ENCODE measurements around the gene ZNF23.
A peak's percentile ranks its signal among the peaks of the same experiment; 100 is the strongest.

The ZNF23 gene

DNA sequence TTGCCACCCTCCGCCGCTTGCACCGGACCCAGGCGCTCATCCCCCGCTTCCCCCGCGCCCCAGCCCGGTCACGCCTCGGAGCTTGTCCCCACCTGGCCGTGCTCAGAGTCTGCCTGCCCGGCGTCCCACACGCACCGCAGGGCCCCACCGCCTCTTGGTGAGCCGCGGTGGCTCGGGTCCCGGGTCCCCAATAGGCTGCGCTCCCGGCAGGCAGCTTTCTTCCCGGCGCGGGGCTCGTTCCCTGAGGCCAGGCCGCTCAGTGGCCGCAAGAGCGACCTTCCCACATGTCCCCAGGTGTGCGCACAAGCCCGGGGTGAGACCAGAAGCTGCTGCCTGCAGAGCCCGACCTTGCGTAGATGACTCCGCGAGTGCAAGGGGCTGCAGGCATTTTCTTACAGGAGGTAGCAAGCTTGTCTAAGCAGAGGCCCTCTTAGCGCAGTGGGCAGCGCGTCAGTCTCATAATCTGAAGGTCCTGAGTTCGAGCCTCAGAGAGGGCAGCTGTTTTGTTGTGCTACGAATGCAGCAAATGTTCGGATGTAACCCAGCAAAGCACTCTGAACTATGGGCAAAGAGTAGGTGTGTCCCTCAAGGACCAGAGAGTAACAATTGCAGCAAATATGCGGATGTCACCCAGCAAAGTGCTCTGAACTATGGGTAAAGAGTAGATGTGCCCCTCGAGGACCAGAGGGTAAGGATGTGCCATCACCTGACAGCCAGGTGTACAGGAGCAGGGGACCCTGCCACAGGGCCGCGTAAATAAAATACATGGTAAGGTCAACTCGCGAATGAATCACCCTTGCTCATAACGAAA is 35.8 kb downstream of the ZNF23 start:
- ATAC-seq = peak; percentile 55 to 72

DNA sequence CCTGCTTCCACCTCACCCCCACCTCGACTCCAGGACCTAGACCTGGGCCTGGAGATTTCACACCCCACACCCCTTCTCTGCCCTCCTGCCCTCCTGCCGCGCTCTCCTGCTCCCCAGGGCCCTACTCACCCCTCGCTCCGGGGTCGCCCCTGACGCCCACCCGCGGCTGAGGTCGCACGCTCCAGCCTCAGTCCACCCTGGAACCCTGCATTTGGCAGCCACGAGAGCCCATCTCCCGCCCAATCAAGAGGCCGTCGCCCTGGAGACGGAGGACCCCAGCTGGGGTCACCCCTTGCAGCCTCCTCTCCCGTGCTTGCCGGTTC is 36.3 kb downstream of the ZNF23 start:
- no peak for ATAC-seq

DNA sequence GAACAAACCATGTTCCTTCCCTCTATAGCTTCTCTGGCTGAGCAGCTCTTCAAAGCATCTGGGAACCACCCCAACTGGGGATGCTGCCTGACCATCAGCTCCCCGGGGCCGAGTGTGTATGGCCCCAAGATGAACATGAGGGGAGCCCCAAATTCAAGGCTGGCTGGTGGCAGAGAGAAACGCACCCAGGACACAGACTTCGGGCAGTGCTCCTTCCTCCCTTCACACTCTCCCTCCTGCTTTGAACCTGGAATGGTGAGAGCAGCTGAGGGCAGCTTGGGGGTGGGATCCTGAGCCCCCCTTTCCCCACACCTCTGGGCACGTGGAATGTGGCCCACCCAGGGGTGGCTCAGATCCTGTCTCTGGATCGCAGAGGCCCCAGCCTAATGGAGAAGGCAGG is 37.4 kb downstream of the ZNF23 start:
- no peak for ATAC-seq

DNA sequence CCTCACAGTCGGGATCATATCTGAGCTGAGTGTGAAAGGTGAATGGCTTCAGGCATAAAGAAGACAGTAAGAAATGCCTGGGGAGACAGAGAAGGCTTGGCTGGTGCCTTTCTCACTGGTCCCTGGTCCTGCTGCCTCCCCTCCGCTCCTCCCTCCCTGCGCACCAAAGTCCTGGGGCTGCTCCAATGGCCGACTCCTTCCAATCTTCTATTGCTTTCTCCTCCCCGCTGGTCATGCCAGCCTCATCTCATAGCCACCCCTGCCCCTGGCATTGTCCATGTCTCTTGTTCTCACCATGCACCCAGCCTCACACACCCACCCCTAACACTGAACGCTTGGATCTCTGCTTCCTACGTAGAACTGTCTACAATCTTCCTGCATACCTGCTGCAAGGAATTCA is 38.2 kb downstream of the ZNF23 start:
- no peak for ATAC-seq

DNA sequence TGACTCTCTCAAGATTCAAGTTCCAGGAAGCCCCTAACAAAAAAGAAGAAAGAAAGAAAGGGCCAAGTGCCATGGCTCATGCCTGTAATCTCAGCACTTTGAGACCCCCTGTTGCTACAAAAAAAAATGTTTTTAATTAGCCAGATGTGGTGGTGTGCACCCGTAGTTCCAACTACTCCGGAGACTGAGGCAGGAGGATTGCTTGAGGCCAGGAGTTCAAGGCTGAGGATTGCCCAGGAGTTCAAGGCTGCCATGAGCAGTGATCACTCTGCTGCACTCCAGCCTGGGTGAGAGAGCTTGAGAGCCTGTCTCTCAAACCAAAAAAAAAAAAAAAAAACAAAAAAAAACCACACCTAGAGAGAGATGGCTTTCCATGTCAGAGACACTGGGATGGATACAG is 39.0 kb downstream of the ZNF23 start:
- no peak for ATAC-seq

DNA sequence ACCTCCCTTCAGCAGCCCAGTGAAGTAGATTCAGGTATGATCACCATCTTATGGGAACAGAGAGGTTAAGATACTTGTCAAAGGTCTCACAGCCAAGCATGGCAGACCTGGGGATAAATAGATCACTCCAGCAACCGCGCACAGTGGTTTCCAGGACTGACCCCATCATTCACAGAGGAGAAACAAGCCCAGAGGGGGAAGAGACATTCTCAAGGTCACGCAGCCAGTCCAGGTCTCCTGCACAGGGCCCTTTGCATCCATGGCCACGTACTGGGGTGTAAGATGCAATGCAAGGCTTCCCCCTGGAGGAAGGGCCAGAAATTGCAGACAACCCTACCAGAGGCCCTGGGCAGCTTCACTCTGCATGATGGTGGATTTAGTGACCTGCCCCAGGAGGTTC is 40.1 kb downstream of the ZNF23 start:
- ATAC-seq = no peak

DNA sequence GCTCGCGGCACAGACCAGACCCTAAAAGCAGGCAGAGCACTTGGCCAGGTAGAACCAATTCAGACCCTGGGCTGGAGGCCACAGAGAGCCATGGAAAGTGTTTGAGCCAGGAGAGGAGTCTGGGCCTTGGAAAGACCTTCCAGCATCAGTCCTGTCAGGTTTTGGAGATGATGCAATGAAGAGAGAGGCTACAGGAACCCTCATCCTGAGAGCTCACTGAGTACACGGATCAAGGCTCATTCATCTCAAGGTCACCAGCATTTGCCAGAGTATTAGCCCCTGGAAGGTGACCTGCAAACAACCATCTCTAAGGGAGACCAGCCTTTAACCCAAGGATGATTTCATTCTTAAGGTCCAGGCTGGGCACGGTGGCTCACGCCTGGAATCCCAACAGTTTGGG is 48.0 kb downstream of the ZNF23 start:
- no peak for ATAC-seq

DNA sequence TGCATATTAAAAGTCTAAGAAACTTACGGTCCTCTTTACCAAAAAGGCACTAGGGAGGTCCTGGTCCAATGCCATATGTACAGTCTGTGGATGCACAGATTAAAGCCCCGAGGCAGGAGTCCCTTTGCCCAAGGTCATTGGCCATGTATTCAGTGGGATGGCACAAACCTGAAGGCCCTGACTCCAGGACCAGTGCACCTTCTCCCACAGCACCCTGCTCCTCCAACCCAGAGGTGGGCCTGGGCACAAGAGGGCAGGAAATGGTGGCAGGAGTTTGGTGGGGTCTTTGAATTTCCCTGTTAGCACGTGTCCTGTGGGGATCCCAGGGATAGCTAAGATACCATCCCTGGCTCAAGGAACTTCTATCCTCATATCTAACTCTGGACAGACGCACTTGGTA is 48.7 kb downstream of the ZNF23 start:
- no peak for ATAC-seq

DNA sequence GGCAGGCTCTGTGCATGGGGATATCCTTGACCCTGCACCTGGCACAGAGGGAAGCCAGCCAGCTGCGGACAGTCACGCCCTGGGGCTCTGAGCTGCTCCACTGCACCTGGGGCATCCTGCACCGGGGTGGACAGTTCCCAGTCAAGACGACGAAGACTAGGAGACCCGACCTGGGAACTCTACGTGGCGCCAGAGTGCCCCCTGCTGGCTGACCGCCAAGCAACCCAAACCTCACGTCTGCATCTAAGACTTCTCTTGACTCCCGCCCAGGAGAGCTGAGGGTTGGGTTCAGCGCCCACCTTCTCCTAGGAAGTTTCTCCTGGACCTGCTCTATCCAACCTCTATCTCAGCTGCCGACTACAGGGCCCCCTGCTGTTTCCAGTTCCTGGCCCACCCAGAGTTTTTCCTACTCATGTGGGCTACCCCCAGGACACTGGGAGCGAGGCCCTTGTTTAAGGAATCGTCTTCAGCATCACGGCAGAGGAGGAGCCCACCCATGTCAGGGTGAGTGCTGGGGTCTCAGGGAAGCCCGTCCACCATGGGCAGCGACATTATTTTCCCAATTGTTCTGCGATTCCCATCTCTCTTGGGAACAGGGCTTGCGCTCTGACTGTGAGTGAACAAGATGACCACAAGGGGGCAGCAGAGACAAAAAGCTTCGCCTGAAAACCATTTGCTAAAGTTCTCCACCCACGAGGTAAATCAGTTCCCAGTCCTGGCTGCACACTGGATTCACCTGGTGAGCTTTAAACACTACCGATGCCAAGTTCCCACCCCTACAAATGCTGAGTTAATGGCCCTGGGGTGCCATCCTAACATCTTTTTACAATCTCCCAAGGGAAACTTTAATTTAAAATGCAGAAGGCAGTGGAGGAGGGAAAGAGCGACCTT is 49.5 kb downstream of the ZNF23 start:
- ATAC-seq = peak; percentile 41 to 53

DNA sequence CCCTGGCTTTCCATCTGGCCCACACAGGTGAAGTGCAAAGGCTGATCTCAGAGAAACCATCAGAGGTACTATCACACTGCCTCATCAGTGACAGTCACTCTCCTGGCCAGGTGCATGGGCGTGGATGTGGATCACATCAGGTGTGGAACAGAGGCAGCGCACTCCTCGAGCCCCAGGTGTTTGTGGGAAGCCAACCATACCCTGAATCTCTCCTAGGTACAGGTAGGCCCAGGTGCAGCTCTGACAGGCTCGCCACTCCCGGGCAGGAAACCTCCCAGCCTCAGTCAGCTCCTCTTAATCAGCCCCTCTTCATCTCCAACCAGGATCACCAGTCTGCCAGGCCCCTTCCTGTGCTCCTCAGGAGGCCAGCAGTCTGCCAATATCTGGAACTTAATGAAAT is 51.9 kb downstream of the ZNF23 start:
- no peak for ATAC-seq

DNA sequence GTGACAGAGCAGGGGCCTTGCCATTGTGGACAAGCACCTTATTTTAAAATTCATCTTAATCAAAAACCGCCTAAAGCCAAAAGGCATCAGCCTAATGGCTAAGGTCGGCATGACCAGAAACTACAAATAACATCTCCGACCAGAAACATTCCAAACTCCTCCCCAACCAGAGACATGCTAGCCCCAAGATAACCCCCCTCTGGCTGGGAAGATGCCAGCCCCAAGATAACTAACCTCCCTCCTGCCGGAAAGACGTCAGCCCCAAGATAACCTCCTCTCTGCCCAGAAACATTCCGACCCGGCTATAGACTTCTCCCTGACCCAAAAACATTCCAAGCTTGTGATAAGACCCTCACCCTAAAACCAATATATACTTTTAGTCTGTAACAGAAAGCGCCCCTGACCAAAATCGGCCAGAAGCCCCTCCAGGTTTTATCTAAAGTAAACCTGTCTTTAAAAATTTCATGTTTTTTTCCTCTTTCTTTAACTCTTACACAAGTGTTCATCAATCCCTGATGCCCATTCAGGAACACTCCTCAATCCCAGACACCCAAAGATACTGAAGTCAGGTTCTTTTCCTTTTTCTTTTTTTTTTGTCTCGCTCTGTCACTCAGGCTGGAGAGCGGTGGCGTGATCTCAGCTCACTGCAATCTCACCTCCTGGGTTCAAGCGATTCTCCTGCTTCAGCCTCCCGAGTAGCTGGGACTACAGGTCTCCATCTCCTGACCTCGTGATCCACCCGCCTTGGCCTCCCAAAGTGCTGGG is 52.9 kb downstream of the ZNF23 start:
- no peak for ATAC-seq

DNA sequence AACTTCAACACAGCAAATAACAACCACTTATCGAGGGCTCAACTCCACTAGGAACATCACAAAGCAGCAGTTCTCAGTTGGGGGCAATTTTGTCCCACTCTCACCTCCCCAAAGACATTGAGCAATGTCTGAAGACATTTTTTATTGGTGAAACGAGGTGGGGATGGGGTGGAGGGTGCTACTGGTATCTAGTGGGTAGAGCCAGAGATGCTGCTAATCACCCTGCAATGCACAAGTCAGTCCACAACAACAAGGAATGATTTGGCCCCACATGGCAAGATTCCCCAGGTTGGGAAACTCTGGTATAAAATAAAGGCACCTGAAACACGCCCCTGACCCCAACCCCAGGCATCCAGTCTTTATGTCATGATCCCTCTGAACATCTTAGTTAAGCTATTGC is 53.5 kb downstream of the ZNF23 start:
- no peak for ATAC-seq

DNA sequence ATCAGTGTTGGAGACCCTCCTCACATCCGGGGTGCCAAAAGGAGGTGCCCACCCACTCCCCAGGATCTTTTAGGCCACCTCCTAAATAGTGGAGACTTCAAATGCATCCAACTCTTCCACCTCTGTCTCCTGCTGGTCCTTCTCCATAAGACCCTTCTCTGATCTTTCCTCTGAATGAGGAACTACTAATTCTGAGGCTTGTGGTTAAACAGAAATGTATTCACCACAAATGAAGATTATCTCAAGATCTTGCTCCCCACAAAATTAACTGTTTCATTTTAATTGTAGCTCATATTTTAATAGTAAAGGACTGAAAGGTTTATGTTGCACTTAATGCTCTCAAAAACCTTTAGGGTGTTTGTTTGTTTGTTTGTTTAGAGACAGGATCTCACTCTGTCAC is 54.3 kb downstream of the ZNF23 start:
- ATAC-seq = no peak

DNA sequence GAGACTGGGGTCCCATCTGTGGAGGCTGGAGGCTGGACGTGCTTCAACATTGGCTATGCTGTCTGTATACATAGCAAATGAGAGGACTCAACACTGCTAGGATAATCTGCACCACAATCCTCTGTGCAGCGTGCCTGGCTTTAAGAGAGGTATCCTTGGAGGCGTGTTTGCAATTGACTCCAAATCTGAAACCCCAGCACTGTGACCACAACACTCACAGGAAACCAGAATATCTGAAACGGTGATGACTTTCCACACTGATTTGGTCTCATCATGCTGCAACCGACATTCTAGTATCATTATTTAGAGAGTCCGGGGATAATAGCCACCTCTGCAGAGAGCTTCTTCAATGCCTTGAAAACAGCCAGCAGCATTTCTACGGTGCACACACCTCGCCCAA is 55.3 kb downstream of the ZNF23 start:
- no peak for ATAC-seq

DNA sequence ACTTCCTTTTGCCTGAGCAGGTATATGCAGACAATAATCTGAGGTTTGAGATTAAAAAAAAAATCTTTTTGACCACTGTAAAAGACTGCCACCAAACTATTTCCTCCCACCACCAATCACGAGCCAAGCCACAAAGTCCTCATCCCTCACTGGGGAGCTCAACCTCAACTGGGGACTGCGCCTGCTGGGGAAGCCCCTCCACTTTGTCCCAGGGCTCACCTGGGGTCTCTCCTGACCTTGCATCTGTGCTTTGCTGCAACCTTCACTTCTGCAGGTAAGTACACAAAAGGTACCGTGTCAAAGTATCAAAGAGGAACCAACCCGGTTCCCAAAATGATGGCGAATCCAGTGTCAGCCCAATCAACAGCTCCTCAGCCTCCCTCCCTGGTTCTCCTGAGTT is 55.7 kb downstream of the ZNF23 start:
- ATAC-seq = no peak

DNA sequence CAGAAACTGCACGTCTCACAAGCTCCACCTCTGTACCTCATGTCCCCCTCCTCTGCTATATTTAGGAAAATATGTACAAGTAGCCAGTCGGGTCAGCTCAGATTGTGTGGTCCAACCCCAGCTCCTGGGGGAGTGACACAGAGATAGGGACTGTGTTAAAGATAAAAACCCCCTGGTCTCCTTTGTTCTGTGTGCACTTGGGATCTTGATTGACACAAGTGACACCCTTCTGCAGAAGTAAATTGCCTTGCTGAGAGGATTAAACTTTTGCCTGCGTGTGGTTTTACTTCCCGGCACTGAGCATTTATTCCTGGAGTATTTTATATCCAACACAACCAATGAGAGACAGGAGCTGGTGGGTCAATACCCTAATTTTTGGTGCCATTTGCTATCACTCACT is 57.7 kb downstream of the ZNF23 start:
- no peak for ATAC-seq

DNA sequence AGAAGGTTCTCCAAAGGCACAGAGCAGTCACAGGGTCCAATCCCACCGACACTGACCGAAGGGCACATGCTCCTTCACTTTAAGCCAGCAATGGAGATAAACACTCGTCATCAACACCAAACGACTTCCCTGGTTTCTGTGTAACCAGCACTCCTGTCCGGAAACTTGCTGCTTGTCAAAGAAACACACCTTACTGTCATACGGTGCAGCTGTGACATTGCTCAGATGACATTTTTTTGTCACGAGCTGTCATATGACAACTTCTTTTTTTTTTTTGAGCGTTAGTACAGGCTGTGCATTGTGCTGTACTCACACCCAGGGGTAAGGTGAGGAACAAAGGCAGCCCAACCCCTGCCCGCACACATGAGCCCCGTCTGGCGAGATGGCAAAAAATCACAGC is 59.4 kb downstream of the ZNF23 start:
- no peak for ATAC-seq

DNA sequence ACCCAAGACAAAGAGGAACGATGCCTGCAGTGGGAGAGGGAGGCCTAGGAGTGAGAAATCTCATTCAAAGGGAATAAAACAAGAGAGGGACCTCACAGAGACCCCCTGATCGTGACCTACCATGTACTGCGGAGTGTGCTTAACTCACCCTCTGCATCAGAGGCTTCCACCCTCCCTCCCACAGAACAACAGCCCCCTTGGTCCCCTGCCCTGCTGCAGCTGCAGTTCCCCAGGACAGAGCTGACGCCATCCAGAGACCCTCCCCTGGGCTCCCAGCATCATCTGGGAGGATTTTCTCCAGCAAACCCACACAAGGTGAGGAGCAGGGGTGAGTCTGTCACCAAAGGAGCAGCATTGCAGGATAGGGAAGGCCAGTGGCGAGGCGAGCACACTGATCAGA is 60.0 kb downstream of the ZNF23 start:
- no peak for ATAC-seq

DNA sequence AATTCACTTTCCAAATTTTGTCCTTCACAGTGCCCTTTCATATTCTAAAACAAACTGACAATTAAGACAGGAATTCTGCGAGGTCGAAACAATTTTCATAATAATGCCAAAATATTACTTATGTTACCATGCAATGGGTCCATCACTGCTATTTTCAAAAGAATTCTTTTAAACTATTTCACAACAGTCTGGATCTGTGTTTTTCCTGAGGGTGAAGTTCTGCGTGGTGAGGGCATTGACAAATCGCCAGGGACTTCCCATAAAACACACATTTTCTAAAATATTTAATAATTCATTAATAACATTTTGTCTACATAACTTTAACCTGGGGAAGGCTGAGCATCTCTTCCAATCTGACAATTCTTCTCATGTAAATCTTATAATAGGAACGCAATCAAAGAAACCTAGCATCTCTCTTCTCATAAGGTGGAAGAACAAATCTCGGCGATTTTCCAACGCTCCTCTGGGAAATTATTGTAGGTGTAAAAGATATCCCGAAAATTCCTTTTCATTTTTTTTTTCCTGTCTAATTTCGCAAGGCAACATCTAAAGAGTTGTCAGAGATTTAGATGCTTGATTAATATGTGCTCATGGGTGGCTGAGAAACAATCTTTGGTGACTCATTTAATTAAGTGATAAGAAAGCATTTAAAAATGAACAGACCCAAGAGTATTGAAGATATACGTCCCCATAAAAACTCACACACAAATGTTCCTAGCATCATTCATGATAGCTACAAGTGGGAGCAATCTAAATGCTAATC is 62.1 kb downstream of the ZNF23 start:
- ATAC-seq = no peak
